Small intestine (tissue), 7 donors: ENCODE results near the gene CD226. TPM values are rescaled to one million over a fixed set of nuclear protein-coding genes. Genes with fewer than 3 reads are reported as not detected.
"Not testable (repeated sequence)": the region's sequence is repeated elsewhere in the genome, so short reads cannot be mapped to it uniquely, and the experiment has no call there.

ENCODE experiments used
- DNase-seq, 2 donors: peaks; one replicate each; pipeline versions ENCODE4 v3.0.0 to v3.0.0-alpha.2; 2013
- FAIRE-seq: peaks from 2 replicates; lab custom pipeline; 2012; peaks lifted over from hg19 to GRCh38; lab: Jason Lieb, UNC
- H3K27ac ChIP-seq, 3 donors: one replicate each; pipeline ENCODE4 v1.5.1; 2013; ENCODE audit warnings: low read length in 2 of 3, mild to moderate bottlenecking in 2 of 3, control low read depth in 1 of 3, inconsistent platforms in 1 of 3, low read depth in 1 of 3, moderate library complexity in 1 of 3
- H3K27me3 ChIP-seq, 3 donors: one replicate each; pipeline ENCODE4 v1.6.1; 2013; ENCODE audit warnings: low read length in 3 of 3, inconsistent platforms in 1 of 3; ENCODE audit not compliant: control insufficient read depth in 3 of 3, insufficient read depth in 3 of 3
- H3K36me3 ChIP-seq, 3 donors: one replicate each; pipeline ENCODE4 v1.6.1; 2013; ENCODE audit warnings: low read length in 3 of 3, inconsistent platforms in 1 of 3, low read depth in 1 of 3, mild to moderate bottlenecking in 1 of 3, moderate library complexity in 1 of 3; ENCODE audit not compliant: control insufficient read depth in 3 of 3, insufficient read depth in 2 of 3
- H3K4me1 ChIP-seq, 3 donors: one replicate each; pipeline ENCODE4 v1.6.1; 2013; ENCODE audit warnings: low read length in 2 of 3, inconsistent platforms in 1 of 3, low read depth in 1 of 3, mild to moderate bottlenecking in 1 of 3, moderate library complexity in 1 of 3; ENCODE audit not compliant: control insufficient read depth in 3 of 3, insufficient read depth in 2 of 3
- H3K4me3 ChIP-seq, 3 donors: one replicate each; pipeline ENCODE4 v1.5.1; 2013; ENCODE audit warnings: low read length in 3 of 3, control low read depth in 1 of 3, inconsistent platforms in 1 of 3, low read depth in 1 of 3, mild to moderate bottlenecking in 1 of 3, moderate library complexity in 1 of 3
- H3K9me3 ChIP-seq, 2 donors: one replicate each; pipeline ENCODE4 v1.6.1; 2013; ENCODE audit warnings: low read depth in 1 of 2, low read length in 1 of 2; ENCODE audit not compliant: control insufficient read depth in 2 of 2, insufficient read depth in 1 of 2
- WGBS, 3 donors: extraction: QIAGEN DNeasy Blood & Tissue Kit; methylation state at CpG; one replicate each; pipeline ENCODE4 v1.1.7; 2013; 5-methylcytosine and 5-hydroxymethylcytosine counted together
- polyA plus RNA-seq, 4 donors: library from polyadenylated mRNA; stranded (reverse) in 3 of 4; unstranded in 1 of 4; fragments of 200-250 nt in 3 of 4; fragments of 120-200 nt in 1 of 4; gene quantifications; one replicate each; pipeline versions ENCODE4 v1.2.1 to v1.2.3, GENCODE V29; 2013
- donor health status: healthy with polysubstance abuse.
- donor health status: control.
- donor health status: control.
- donor health status: Bipolar disorder and iron deficiency.
- donor health status: healthy.

The CD226 gene
- polyA plus RNA-seq, 4 donors = 0.22 to 1.6 (median 0.74) TPM

DNA sequence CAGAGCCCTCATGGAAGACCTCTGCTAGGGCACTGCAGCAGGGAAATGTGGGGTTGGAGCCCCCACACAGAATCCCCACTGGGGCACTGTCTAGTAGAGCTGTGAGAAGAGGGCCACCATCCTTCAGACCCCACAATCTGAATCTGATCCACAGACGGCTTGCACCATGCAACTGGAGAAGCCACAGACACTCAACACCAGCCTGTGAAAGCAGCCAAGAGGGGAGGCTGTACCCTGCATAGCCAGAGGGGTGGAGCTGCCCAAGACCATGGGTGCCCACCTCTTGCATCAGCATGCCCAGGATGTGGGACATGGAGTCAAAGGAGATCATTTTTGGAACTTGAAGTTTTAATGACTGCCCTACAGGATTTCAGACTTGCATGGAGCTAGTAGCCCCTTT is 6.5 kb downstream of the CD226 start:
- Histone ChIP-seq H3K4me3 (no peak overlapping the region), H3K4me1 (no peaks in the 10 kb centered on the region), H3K9me3 (peaks cover 0 to 11% of the 10 kb centered on the region in 2 donors), H3K27me3 (no peaks in the 10 kb centered on the region), H3K27ac (no peak overlapping the region), H3K36me3 (no peaks in the 10 kb centered on the region)
- FAIRE-seq (no peak), DNase-seq (no peak)
- WGBS, 3 donors = 73 to 100% (median 97%) methylated on average over 1 of the region's 1 CpG

DNA sequence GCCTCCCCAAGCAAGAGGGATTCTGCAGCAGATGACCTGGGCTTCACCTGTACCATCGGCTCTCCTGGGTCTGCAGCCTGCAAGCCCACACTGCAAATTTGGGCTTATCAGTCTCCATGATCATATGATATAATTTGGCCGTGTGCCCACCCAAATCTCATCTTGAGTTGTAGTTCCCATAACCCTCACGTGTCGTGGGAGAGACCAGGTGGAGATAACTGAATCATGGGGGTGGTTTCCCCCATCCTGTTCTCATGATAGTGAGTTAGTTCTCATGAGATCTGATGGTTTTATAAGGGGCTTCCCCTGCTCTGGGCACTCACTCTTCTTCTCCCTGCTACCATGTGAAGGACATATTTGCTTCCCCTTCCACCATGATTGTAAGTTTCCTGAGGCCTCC is 7.9 kb downstream of the CD226 start:
- 72 to 74% (median 74%) methylated on average over 4 of the region's 4 CpGs for WGBS, 3 donors
- H3K36me3 ChIP-seq, FAIRE-seq, DNase-seq, H3K4me3 ChIP-seq, H3K4me1 ChIP-seq, H3K27ac ChIP-seq, H3K27me3 ChIP-seq: not testable (repeated sequence)
- H3K9me3 ChIP-seq = peaks cover 0 to 11% of the 10 kb centered on the region in 2 donors

DNA sequence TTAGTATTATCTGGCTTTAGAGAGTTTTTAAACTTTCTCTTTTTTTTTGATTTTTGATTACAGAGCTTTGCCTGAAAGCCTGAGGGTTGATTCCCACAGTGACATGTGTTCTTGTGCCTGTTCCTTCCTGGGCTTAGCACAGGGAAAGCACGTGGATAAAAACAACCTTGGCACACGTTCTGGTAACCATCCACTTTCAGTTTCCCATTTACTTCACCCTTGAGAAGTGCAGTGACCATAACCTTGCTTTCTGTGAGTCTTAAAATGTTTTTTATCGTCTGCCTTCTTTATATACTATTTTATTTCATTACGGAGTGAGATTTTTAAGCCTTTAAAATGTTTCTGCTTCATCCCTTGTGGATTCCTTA is 11.5 kb downstream of the CD226 start:
- FAIRE-seq (no peak), DNase-seq (peak in 1 of 2 donors; percentile 54)
- no peak overlapping the region for H3K27ac ChIP-seq
- H3K9me3 ChIP-seq = peaks cover 0 to 6% of the 10 kb centered on the region in 2 donors
- H3K27me3 ChIP-seq = no peaks in the 10 kb centered on the region
- 19 to 40% (median 26%) methylated on average over 4 of the region's 4 CpGs for WGBS, 3 donors
- no peak overlapping the region for H3K4me3 ChIP-seq
- H3K36me3 ChIP-seq = peaks cover 0 to 2% (median 0%) of the 10 kb centered on the region in 3 donors
- no peaks in the 10 kb centered on the region for H3K4me1 ChIP-seq

DNA sequence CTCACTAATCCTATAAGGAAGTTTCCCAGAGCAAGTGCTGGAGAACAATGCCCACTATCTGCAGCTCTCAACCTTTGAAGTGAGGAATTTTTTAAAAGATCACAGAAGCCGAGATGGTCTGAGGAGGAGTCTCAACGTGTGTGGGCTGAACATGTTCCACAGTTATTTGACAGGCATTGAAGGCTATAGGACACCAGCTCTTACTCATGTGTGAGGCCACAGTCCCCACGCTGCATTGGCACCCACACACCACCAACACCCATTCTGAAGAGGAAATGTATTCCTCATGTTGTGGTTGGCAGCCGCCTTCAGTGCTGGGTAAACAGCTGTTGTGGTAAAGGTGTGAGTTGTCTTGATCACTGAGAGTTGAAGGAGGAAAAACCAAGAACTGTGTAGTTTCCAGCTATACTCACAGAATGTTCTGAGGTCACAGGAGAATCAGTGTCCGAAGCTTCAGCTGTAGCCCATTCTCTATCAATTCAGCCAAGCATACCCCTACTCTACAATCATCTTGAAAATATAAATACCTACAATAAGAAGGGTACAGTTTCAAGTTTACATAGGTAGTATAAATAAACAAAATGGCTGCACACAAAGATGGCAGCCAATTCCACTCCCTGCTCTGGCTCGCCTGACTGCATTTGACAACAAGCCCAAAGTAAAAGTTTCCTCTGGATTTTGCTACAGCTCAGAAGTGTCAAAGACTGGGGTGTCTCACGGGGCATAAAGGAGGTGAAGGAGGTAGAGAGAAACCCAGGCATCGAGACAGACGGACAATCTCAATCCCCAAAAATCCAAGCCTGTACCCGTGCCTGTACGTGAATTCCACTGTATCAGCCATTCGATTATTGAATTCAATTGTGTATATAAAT is 12.1 kb downstream of the CD226 start:
- no peak for FAIRE-seq
- Histone ChIP-seq H3K4me3 (no peak overlapping the region), H3K27ac (no peak overlapping the region), H3K9me3 (no peaks in the 10 kb centered on the region), H3K36me3 (peaks cover 0 to 2% (median 0%) of the 10 kb centered on the region in 3 donors), H3K27me3 (no peaks in the 10 kb centered on the region), H3K4me1 (no peaks in the 10 kb centered on the region)
- 64 to 72% (median 67%) methylated on average over 12 of the region's 12 CpGs for WGBS, 3 donors
- peak; percentile 16 to 59 for DNase-seq

DNA sequence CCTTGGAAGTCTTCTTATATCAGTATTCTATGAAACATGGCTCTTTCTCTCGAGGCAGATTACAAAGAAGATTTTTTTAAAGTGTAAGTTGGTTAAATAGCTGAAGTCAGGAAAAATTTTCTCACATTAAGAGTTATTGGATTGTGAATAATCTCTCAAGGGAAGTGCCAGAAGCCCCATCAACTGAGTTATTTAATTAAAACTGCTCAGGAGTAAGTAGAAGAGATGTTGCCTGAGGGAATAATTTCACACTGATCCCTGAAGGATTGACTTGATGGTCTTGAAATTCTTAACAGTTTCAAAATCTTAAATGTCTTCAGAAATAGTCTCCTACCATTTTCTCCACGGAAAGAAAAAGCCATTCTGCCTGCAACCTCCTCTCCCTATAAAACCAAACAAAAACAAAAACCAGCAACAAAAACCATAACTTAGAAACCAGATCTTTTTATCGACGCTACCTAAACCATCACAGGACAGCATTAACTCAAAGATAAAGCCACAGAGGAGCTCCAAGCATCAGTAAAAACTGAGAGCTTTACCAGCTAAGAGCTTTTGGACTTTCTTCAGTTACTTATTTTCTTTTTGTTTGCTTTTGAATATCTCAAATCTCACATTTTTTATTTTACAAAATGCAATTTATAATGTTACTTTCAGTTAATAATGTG is 12.9 kb downstream of the CD226 start:
- no peaks in the 10 kb centered on the region for H3K9me3 ChIP-seq
- no peaks in the 10 kb centered on the region for H3K4me1 ChIP-seq
- DNase-seq (no peak), FAIRE-seq (no peak)
- no peaks in the 10 kb centered on the region for H3K27me3 ChIP-seq
- H3K36me3 ChIP-seq = peaks cover 0 to 2% (median 0%) of the 10 kb centered on the region in 3 donors
- H3K27ac ChIP-seq = no peak overlapping the region
- H3K4me3 ChIP-seq = no peak overlapping the region
- 76 to 80% (median 79%) methylated on average over 4 of the region's 4 CpGs for WGBS, 3 donors

DNA sequence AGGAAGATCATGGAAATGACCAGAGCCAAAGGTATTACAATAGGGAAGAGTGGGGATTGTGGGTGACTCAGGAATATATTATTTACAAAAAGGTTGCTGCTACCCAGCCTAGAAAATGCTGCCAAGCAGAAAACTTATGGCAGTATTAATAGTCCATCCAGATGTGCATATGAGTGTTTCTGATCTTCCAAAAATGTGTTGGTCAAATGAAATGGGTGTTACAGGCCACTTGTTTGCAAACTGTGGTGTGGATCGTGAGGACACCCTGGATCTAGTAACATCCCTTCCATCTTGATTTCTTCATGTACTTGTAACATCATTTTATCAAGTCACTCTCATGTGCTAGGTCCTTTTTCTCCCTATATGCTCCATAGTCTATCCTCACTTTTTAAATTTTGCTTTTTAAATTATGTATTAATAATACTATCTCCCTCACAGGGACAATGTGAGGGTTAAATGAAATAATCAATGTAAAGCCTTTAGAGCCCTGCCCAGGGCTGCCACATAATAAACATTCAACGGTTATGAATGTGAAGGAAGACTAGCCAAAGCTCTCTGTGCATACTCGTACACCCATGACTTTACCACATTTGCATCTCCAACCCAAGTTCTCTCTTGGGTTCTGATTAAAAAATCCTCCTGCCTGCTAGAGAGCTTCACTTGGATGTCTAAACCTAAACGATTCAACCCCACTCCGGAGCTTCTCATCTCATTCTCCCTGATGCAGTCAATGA is 18.5 kb downstream of the CD226 start:
- H3K4me3 ChIP-seq = no peak overlapping the region
- no peak for FAIRE-seq
- peaks cover 0 to under 1% (median 0%) of the 10 kb centered on the region in 3 donors for H3K36me3 ChIP-seq
- no peak overlapping the region for H3K27ac ChIP-seq
- H3K27me3 ChIP-seq = no peaks in the 10 kb centered on the region
- no peaks in the 10 kb centered on the region for H3K9me3 ChIP-seq
- 89 to 93% (median 89%) methylated on average over 5 of the region's 5 CpGs for WGBS, 3 donors
- DNase-seq = no peak
- no peaks in the 10 kb centered on the region for H3K4me1 ChIP-seq

DNA sequence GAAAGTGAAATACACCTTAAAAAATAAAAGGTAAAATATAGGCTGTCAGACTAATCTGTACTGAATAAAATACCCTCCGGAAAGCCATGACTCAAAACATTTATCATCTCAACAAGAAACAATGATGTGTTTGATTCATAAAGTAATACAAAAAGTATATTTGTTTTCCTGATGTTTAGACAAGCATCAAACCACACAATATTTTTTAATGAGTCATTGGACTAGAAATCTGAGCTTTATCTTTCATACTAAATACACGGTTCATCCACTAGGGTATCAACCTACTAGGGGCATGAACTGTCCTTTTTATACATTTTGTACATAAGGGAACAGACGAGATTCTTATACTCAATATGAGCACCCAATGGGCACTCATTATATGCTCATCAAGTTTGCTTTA is 31.3 kb downstream of the CD226 start:
- H3K9me3 ChIP-seq = no peaks in the 10 kb centered on the region
- no peaks in the 10 kb centered on the region for H3K36me3 ChIP-seq
- WGBS, 3 donors = 73 to 82% (median 75%) methylated on average over 3 of the region's 3 CpGs
- no peaks in the 10 kb centered on the region for H3K27me3 ChIP-seq
- no peak overlapping the region for H3K4me3 ChIP-seq
- H3K27ac ChIP-seq = no peak overlapping the region
- no peaks in the 10 kb centered on the region for H3K4me1 ChIP-seq
- FAIRE-seq (no peak), DNase-seq (no peak)

DNA sequence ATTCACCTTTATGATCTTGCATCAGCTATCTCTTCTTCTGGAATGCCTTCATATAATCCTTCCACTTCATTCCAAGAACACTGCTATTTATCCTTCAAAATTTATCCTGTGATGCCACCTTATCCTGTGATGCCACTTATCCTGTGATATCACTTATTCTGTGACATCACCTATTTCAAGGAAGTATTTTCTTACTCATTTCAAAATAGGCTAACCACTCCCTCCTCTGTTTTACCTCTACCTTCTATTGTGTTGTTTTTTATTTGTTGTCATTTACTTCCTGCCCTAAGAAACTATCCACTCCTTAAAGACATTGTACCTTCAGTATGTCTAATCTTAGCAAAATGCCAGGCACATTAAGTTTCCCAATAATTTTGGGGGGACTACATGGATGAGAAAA is 38.8 kb downstream of the CD226 start:
- no peaks in the 10 kb centered on the region for H3K9me3 ChIP-seq
- H3K4me3 ChIP-seq = no peak overlapping the region
- DNase-seq (no peak), FAIRE-seq (no peak)
- no peaks in the 10 kb centered on the region for H3K36me3 ChIP-seq
- H3K27me3 ChIP-seq = no peaks in the 10 kb centered on the region
- H3K4me1 ChIP-seq = no peaks in the 10 kb centered on the region
- H3K27ac ChIP-seq = no peak overlapping the region
